Measurements from ENCODE around the gene MAD1L1. TPM values are rescaled to one million over a fixed set of nuclear protein-coding genes. Genes with fewer than 3 reads are reported as not detected.

MAD1L1 gene
- total and polyA plus RNA-seq, 2 donors (not counting 3 experiments of a cell fraction or from before 2014, with no cell fraction given) = 34.1 to 42.3 TPM

DNA sequence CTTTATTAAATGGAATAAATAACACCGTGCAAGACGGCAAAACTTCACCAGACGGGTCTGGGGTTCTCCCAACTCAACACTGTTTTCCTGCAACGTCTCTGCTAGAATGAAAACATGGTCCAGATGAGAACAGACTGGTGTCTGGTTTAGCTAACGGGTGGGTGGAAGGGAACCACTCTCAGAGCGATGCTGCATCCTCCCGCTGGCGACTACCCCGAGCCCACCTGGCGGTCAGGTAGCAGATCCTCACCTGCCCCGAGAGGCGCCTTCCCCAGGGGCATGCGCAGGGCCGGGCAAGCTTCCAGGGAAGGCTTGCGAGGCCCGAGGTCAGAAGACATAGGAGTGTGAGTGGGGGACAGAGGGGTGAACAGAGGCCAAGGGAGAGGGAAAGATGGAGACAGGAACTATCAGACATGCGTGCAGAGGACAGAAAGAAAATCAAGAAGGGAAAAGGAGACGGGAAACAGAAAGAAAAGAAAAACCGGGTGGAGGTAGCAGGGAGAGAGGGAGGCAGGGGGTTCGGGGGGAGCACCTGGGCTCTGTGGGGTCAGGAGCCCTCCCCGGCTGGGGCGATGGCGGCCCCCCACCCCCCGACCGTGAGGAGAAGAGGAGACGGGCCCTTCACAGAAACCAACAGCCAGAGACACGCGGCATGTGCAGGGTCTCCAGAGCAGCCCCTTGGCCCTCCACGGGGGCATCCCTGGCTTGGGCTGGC, 222.0 kb downstream of the MAD1L1 start:
- intact Hi-C loops (cut with micrococcal nuclease) (no loop called here), dilution Hi-C loops (cut with MboI; ENCODE audit: extremely low pct_ligation_motif_present, low sequenced_read_pairs) (no loop called here)
- no peak for DNase-seq (ENCODE audit: low read depth, low spot score)
- Histone ChIP-seq H3K36me3 (ENCODE audit: control insufficient read depth in 2 of 2, extremely low read depth in 1 of 2, insufficient read depth in 2 of 2, low read length in 2 of 2) (peaks cover 0 to 2% of the 10 kb centered on the region in 2 experiments), H4K20me1 (replicated peaks; ENCODE audit: control insufficient read depth, extremely low read depth, insufficient read depth, low read length) (no peaks in the 10 kb centered on the region), H3K9me1 (replicated peaks; ENCODE audit: control insufficient read depth, extremely low read depth, insufficient read depth, low read length) (no peaks in the 10 kb centered on the region), H3K9me3 (replicated peaks; ENCODE audit: control insufficient read depth, insufficient read depth, low read length) (no peaks in the 10 kb centered on the region), H3K79me2 (ENCODE audit: control insufficient read depth, insufficient read depth, low read length) (no peaks in the 10 kb centered on the region), H3K9ac (replicated peaks; ENCODE audit: extremely low read depth, insufficient read depth, low read length) (no peak overlapping the region), H3K4me2 (ENCODE audit: insufficient read depth, low read length) (no peak overlapping the region), H3K27me3 (ENCODE audit: control insufficient read depth in 2 of 2, insufficient read depth in 2 of 2, low read length in 2 of 2) (no peaks in the 10 kb centered on the region), H2AFZ (ENCODE audit: low read depth, low read length) (no peak overlapping the region), H3K27ac (ENCODE audit: insufficient read depth, low read depth, low read length) (no peak overlapping the region), H3K4me3 (replicated peaks in 1 of 3; ENCODE audit: insufficient read depth in 1 of 3, low read depth in 1 of 3, low read length in 3 of 3) (no peak overlapping the region), H3K4me1 (ENCODE audit: control insufficient read depth, extremely low read depth, insufficient read depth, low read length) (no peaks in the 10 kb centered on the region)
- ChIA-PET POLR2A (no interaction called here), CTCF (no interaction called here)
- no peak for FAIRE-seq
- no TSS peak for BruUV-seq (replicated peaks)
- TF ChIP-seq POLR2AphosphoS5 (IDR thresholded peaks at IDR 0.05; ENCODE audit: insufficient read depth, low read depth, low read length) (no peak), FOS (IDR thresholded peaks at IDR 0.05; ENCODE audit: borderline replicate concordance, insufficient read depth, low read length) (no peak), POLR2A (IDR thresholded peaks at IDR 0.05; ENCODE audit: low read depth, low read length) (no peak), JUN (IDR thresholded peaks at IDR 0.05; ENCODE audit: borderline replicate concordance, insufficient read depth, insufficient read length, low read depth) (no peak), MYC (IDR thresholded peaks at IDR 0.05; ENCODE audit: low read depth, low read length) (no peak), EZH2 (IDR thresholded peaks at IDR 0.05; ENCODE audit: borderline replicate concordance, low read depth, low read length, severe bottlenecking) (no peak), GATA2 (IDR thresholded peaks at IDR 0.05; ENCODE audit: insufficient read depth, insufficient read length, low read depth, low read length) (no peak)
- TF ChIP-seq, protein P1, sequence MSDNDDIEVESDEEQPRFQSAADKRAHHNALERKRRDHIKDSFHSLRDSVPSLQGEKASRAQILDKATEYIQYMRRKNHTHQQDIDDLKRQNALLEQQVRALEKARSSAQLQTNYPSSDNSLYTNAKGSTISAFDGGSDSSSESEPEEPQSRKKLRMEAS (IDR thresholded peaks at IDR 0.05; ENCODE audit: insufficient read depth, insufficient read length) = no peak
- TF ChIP-seq, protein P2, sequence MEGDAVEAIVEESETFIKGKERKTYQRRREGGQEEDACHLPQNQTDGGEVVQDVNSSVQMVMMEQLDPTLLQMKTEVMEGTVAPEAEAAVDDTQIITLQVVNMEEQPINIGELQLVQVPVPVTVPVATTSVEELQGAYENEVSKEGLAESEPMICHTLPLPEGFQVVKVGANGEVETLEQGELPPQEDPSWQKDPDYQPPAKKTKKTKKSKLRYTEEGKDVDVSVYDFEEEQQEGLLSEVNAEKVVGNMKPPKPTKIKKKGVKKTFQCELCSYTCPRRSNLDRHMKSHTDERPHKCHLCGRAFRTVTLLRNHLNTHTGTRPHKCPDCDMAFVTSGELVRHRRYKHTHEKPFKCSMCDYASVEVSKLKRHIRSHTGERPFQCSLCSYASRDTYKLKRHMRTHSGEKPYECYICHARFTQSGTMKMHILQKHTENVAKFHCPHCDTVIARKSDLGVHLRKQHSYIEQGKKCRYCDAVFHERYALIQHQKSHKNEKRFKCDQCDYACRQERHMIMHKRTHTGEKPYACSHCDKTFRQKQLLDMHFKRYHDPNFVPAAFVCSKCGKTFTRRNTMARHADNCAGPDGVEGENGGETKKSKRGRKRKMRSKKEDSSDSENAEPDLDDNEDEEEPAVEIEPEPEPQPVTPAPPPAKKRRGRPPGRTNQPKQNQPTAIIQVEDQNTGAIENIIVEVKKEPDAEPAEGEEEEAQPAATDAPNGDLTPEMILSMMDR (IDR thresholded peaks at IDR 0.05; ENCODE audit: extremely low read depth in 1 of 2, insufficient read depth in 1 of 2, low read depth in 1 of 2, low read length in 2 of 2) = no peak
